ENCODE measurements around the gene SRPX2.

GRCh38 chrX:100662170-100662569 lies 18.2 kb downstream of the SRPX2 start:
- TF ChIP-seq CTCF (optimal IDR thresholded peaks at IDR 0.05 in 1 of 3, IDR thresholded peaks at IDR 0.05 in 1 of 3, conservative IDR thresholded peaks at IDR 0.05 in 1 of 3; ENCODE audit: extremely low read depth in 1 of 3, insufficient read depth in 2 of 3, low read length in 3 of 3) (no peak), EZH2 (IDR thresholded peaks at IDR 0.05; ENCODE audit: low read length) (no peak)
